ENCODE data around the gene FKBP1B. TPM values are rescaled to one million over a fixed set of nuclear protein-coding genes. Genes with fewer than 3 reads are reported as not detected.
"Not testable (repeated sequence)": the region's sequence is repeated elsewhere in the genome, so short reads cannot be mapped to it uniquely, and the experiment has no call there.

Gene FKBP1B
- total RNA-seq, 2 experiments from 2014 or later: 3.1 to 3.2 TPM

GRCh38 chr2:24084386-24085199 is 35.1 kb downstream of the FKBP1B start, which contains the start of gene TP53I3:
TP53I3 (minus strand) TSS chr2:24084834; CDS start chr2:24084326, 508 bp downstream.
- ChIA-PET CTCF (interaction anchor here (0.6 to 3.0 kb wide), 27 partner anchors 9 to 261 kb away, joined by 3 to 22 read pairs (median 5); partner anchors contain the start of genes ATAD2B, FKBP1B, SF3B6 and WDCP), POLR2A (interaction anchor here (0.6 to 1.9 kb wide), 4 partner anchors 8 to 185 kb away, joined by 3 to 10 read pairs (median 4); partner anchors contain the start of genes ATAD2B and SF3B6)

GRCh38 chr2:24085200-24085489 is 35.6 kb downstream of the FKBP1B start:
- ChIA-PET CTCF (interaction anchor here (0.6 to 3.0 kb wide), 11 partner anchors 9 to 215 kb away, joined by 3 to 22 read pairs (median 5); partner anchors contain the start of genes ATAD2B and SF3B6), POLR2A (interaction anchor here (1.9 kb wide), 1 partner anchor 158 kb away, joined by 10 read pairs; the partner anchor contains the start of gene ATAD2B)

- POLR2A ChIA-PET: no interaction called here
- CTCF ChIA-PET: no interaction called here
Observed at GRCh38 chr2:24086241-24086640, 36.7 kb downstream of the FKBP1B start.

- ChIA-PET CTCF (no interaction called here), POLR2A (no interaction called here)
Observed at GRCh38 chr2:24087032-24087431, 37.5 kb downstream of the FKBP1B start.

DNA sequence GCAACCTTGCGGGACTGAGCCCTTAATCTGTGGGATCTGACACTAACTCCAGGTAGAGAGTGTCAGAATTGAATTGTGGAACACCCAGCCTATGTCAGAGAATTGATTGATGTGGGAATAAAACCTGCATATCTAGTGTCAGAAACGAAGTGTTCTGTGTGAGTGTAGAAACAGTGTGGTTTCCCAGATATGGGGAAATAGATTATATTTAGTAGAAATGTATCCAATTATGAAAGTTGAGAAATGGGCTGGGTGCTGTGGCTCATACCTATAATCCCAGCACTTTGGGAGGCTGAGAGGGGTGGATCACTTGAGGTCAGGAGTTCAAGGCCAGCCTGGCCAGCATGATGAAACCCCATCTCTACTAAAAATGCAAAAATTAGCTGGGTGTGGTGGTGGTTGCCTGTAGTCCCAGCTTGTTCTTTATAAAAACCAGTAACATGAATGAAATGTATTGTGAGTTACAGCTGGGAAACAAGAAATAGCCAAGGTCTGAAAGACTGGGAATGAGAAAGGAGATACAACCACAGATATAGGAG is 39.3 kb downstream of the FKBP1B start:
- ChIA-PET CTCF (no interaction called here), POLR2A (no interaction called here)

GRCh38 chr2:24093270-24093669 is 43.7 kb downstream of the FKBP1B start:
- POLR2A ChIA-PET, CTCF ChIA-PET: not testable (repeated sequence)

- CTCF ChIA-PET, POLR2A ChIA-PET: not testable (repeated sequence)
Observed at GRCh38 chr2:24095171-24095677, 45.7 kb downstream of the FKBP1B start.

- POLR2A ChIA-PET, CTCF ChIA-PET: not testable (repeated sequence)
Observed at GRCh38 chr2:24100732-24101131, 51.2 kb downstream of the FKBP1B start.

DNA sequence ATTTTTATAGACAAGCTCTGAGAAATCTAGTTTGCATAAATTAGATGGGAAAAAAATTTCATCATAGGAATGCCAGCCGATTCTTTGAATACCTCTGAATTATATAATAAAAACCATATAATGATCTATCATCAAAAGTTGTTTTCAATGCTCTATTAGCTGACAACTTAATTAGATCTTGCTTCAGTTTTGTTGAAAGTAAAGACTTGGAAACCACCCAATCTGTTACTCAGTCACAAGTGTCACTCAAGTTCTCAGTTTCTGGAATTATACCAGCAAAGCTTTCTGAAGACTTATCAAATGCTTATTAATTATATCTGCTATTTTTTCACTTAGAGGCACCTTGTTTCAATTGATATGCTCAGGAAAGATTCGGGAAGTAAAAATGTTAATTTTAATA is 52.5 kb downstream of the FKBP1B start:
- ChIA-PET CTCF (interaction anchor here (0.6 kb wide), 1 partner anchor 159 kb away, joined by 5 read pairs; no protein-coding TSS in a partner anchor), POLR2A (no interaction called here)

- CTCF ChIA-PET: no interaction called here
- POLR2A ChIA-PET: no interaction called here
Observed at GRCh38 chr2:24102677-24103076, 53.1 kb downstream of the FKBP1B start.

GRCh38 chr2:24104110-24104650 is 54.6 kb downstream of the FKBP1B start:
- POLR2A ChIA-PET: no interaction called here
- CTCF ChIA-PET: interaction anchor here (1.8 kb wide), 1 partner anchor 20 kb away, joined by 7 read pairs; the partner anchor contains the start of gene TP53I3

GRCh38 chr2:24104906-24105305 is 55.4 kb downstream of the FKBP1B start:
- ChIA-PET POLR2A (no interaction called here), CTCF (interaction anchor here (1.8 kb wide), 1 partner anchor 20 kb away, joined by 7 read pairs; the partner anchor contains the start of gene TP53I3)

GRCh38 chr2:24105816-24106215 is 56.3 kb downstream of the FKBP1B start:
- ChIA-PET POLR2A (no interaction called here), CTCF (interaction anchor here (1.8 kb wide), 1 partner anchor 21 kb away, joined by 7 read pairs; the partner anchor contains the start of gene TP53I3)

DNA sequence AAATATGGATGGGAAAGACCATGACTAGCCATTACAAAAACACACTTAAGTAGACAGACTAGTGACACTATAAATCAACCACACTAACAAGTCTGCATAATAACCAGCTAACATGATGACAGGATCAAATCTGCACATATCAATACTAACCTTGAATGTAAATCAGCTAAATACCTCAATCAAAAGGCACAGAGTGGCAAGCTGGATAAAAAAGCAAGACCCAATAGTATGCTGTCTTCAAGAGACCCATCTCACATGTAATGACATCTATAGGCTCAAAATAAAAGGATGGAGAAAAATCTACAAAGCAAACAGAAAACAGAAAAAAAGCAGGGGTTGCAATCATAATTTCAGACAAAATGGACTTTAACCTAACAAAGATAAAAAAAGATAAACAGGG is 57.2 kb downstream of the FKBP1B start:
- CTCF ChIA-PET: no interaction called here
- POLR2A ChIA-PET: no interaction called here

DNA sequence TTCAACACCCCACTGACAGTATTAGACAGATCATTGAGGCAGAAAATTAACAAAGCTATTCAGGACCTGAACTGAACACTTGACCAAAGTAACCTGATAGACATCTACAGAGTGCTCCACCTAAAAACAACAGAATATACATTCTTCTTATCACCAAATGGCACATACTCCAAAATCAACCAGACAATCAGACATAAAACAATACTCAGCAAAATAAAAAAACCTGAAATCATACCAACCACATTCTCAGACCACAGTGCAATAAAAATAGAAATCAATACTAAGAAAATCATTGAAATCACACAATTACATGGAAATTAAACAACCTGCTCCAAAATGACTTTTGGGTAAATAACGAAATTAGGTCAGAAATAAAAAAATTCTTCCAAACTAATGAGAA is 57.8 kb downstream of the FKBP1B start:
- ChIA-PET CTCF (no interaction called here), POLR2A (no interaction called here)

DNA sequence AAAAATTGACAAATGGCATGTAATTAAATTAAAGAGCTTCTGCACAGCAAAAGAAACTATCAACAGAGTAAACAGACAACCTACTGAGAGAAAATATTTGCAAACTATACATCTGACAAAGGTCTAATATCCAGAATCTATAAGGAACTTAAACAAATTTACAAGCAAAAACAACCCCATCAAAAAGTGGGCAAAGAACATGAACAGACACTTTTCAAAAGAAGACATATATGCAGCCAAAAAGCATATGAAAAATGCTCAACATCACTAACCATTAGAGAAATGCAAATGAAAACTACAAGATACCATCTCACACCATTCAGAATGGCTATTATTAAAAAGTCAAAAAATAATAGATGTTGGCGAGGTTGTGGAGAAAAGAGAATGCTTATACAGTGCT is 59.9 kb downstream of the FKBP1B start:
- POLR2A ChIA-PET, CTCF ChIA-PET: not testable (repeated sequence)

- POLR2A ChIA-PET: no interaction called here
- CTCF ChIA-PET: interaction anchor here (1.3 to 1.4 kb wide), 2 partner anchors 27 to 53 kb away, joined by 5 to 6 read pairs; partner anchors contain the start of gene TP53I3
Observed at GRCh38 chr2:24110660-24111303, 61.2 kb downstream of the FKBP1B start.

GRCh38 chr2:24111407-24111901 is 61.9 kb downstream of the FKBP1B start:
- ChIA-PET CTCF (interaction anchor here (1.3 to 1.4 kb wide), 2 partner anchors 27 to 53 kb away, joined by 5 to 6 read pairs; partner anchors contain the start of gene TP53I3), POLR2A (no interaction called here)
